ENCODE results near the gene ADAMTSL4. TPM values are rescaled to one million over a fixed set of nuclear protein-coding genes. Genes with fewer than 3 reads are reported as not detected.

Gene ADAMTSL4
- total and polyA plus RNA-seq, 2 donors (not counting 1 experiment from before 2014, with no cell fraction given), result 7.3 to 13.0 TPM

GRCh38 chr1:150606463-150607142 is 57.4 kb downstream of the ADAMTSL4 start:
- no peak overlapping the region for H3K4me2 ChIP-seq (ENCODE audit: extremely low read depth, insufficient read depth, low read length)
- peaks cover 3% of the 10 kb centered on the region for H3K79me2 ChIP-seq (ENCODE audit: control insufficient read depth, insufficient read depth, low read length)
- H3K27me3 ChIP-seq (ENCODE audit: control insufficient read depth, insufficient read depth, low read length), result no peaks in the 10 kb centered on the region
- no peak overlapping the region for H3K9ac ChIP-seq (ENCODE audit: insufficient read depth, low read length)
- peaks cover 11% of the 10 kb centered on the region for H3K4me1 ChIP-seq (ENCODE audit: control insufficient read depth, extremely low read depth, insufficient read depth, low read length)
- TF ChIP-seq CTCF (conservative IDR thresholded peaks at IDR 0.05 in 1 of 2, IDR thresholded peaks at IDR 0.05 in 1 of 2; ENCODE audit: low read depth in 1 of 2, low read length in 2 of 2) (no peak), EZH2 (IDR thresholded peaks at IDR 0.05; ENCODE audit: low read length, missing control alignments) (no peak)
- no peak for DNase-seq (ENCODE audit: low read depth in 2 of 2)
- H3K27ac ChIP-seq (ENCODE audit: insufficient read depth, low read length), result no peak overlapping the region
- H2AFZ ChIP-seq (ENCODE audit: low read length), result no peak overlapping the region
- no peak overlapping the region for H3K4me3 ChIP-seq (replicated peaks in 1 of 4; ENCODE audit: control extremely low read depth in 1 of 4, insufficient read depth in 1 of 4, low read depth in 3 of 4, low read length in 4 of 4)
- no peaks in the 10 kb centered on the region for H3K36me3 ChIP-seq (ENCODE audit: control insufficient read depth, insufficient read depth, low read length)
- no peaks in the 10 kb centered on the region for H3K9me3 ChIP-seq (ENCODE audit: control insufficient read depth, insufficient read depth, low read depth, low read length)
- no peaks in the 10 kb centered on the region for H4K20me1 ChIP-seq (ENCODE audit: control insufficient read depth, extremely low read depth, insufficient read depth, low read length)

- no peaks in the 10 kb centered on the region for H4K20me1 ChIP-seq (ENCODE audit: control insufficient read depth, extremely low read depth, insufficient read depth, low read length)
- no peaks in the 10 kb centered on the region for H3K9me3 ChIP-seq (ENCODE audit: control insufficient read depth, insufficient read depth, low read depth, low read length)
- no peak overlapping the region for H3K9ac ChIP-seq (ENCODE audit: insufficient read depth, low read length)
- no peak overlapping the region for H3K4me3 ChIP-seq (replicated peaks in 1 of 4; ENCODE audit: control extremely low read depth in 1 of 4, insufficient read depth in 1 of 4, low read depth in 3 of 4, low read length in 4 of 4)
- peak overlapping the region; percentile 13 for H3K4me2 ChIP-seq (ENCODE audit: extremely low read depth, insufficient read depth, low read length)
- peaks cover 28% of the 10 kb centered on the region for H3K4me1 ChIP-seq (ENCODE audit: control insufficient read depth, extremely low read depth, insufficient read depth, low read length)
- peaks cover 8% of the 10 kb centered on the region for H3K79me2 ChIP-seq (ENCODE audit: control insufficient read depth, insufficient read depth, low read length)
- DNase-seq (ENCODE audit: low read depth in 2 of 2), result peak; percentile 29 to 42
- H3K27ac ChIP-seq (ENCODE audit: insufficient read depth, low read length), result peak overlapping the region; percentile 69
- no peaks in the 10 kb centered on the region for H3K36me3 ChIP-seq (ENCODE audit: control insufficient read depth, insufficient read depth, low read length)
- H2AFZ ChIP-seq (ENCODE audit: low read length), result no peak overlapping the region
- H3K27me3 ChIP-seq (ENCODE audit: control insufficient read depth, insufficient read depth, low read length), result no peaks in the 10 kb centered on the region
- TF ChIP-seq CTCF (conservative IDR thresholded peaks at IDR 0.05 in 1 of 2, IDR thresholded peaks at IDR 0.05 in 1 of 2; ENCODE audit: low read depth in 1 of 2, low read length in 2 of 2) (no peak), EZH2 (IDR thresholded peaks at IDR 0.05; ENCODE audit: low read length, missing control alignments) (no peak)
Measured at GRCh38 chr1:150609732-150610131, 60.5 kb downstream of the ADAMTSL4 start.

Other genes starting within 250 kb of the ADAMTSL4 start
- 32.6 and 37.0 TPM in 2 replicates for gene PRPF3, start 227.9 kb upstream of the ADAMTSL4 start, total RNA-seq
- gene PRPF3, start 227.9 kb upstream of the ADAMTSL4 start, polyA plus RNA-seq, result 25.6 and 28.8 TPM in 2 replicates
- gene RPRD2, start 185.3 kb upstream of the ADAMTSL4 start, total RNA-seq, result 6.7 and 12.1 TPM in 2 replicates
- 13.4 and 16.7 TPM in 2 replicates for gene RPRD2, start 185.3 kb upstream of the ADAMTSL4 start, polyA plus RNA-seq
- gene TARS2, start 62.0 kb upstream of the ADAMTSL4 start, total RNA-seq, result 17.3 and 27.7 TPM in 2 replicates
- 7.4 and 13.3 TPM in 2 replicates for gene TARS2, start 62.0 kb upstream of the ADAMTSL4 start, polyA plus RNA-seq
- 7.7 and 25.1 TPM in 2 replicates for gene ECM1, start 41.3 kb upstream of the ADAMTSL4 start, total RNA-seq
- 108 and 137 TPM in 2 replicates for gene ECM1, start 41.3 kb upstream of the ADAMTSL4 start, polyA plus RNA-seq
- 0.83 and 1.0 TPM in 2 replicates for gene FALEC, start 33.7 kb upstream of the ADAMTSL4 start, total RNA-seq
- 0.15 TPM in 1 of 2 replicates, not detected in the other for gene FALEC, start 33.7 kb upstream of the ADAMTSL4 start, polyA plus RNA-seq
- 232 and 233 TPM in 2 replicates for gene MCL1, start 30.2 kb downstream of the ADAMTSL4 start, total RNA-seq
- gene MCL1, start 30.2 kb downstream of the ADAMTSL4 start, polyA plus RNA-seq, result 108 and 136 TPM in 2 replicates
- 53.7 and 78.1 TPM in 2 replicates for gene ENSA, start 80.2 kb downstream of the ADAMTSL4 start, total RNA-seq
- 112 and 184 TPM in 2 replicates for gene ENSA, start 80.2 kb downstream of the ADAMTSL4 start, polyA plus RNA-seq
- 10.3 and 11.1 TPM in 2 replicates for gene GOLPH3L, start 147.7 kb downstream of the ADAMTSL4 start, total RNA-seq
- gene GOLPH3L, start 147.7 kb downstream of the ADAMTSL4 start, polyA plus RNA-seq, result 23.1 and 28.7 TPM in 2 replicates
- gene HORMAD1, start 171.5 kb downstream of the ADAMTSL4 start, total RNA-seq, result under 0.01 TPM in 1 of 2 replicates, not detected in the other
- not detected in 2 replicates for gene HORMAD1, start 171.5 kb downstream of the ADAMTSL4 start, polyA plus RNA-seq
- gene CTSS, start 216.4 kb downstream of the ADAMTSL4 start, total RNA-seq, result 2.6 and 4.6 TPM in 2 replicates
- gene CTSS, start 216.4 kb downstream of the ADAMTSL4 start, polyA plus RNA-seq, result 1.9 and 2.8 TPM in 2 replicates

All from fibroblast of lung (primary cell).